NCI-H82 treated with DMSO at 0.1 percent for 48 hours (cell line): ENCODE results near the gene RTP2.

Source experiments
- DNase-seq: peaks from one replicate; lab custom pipeline; 2025; ENCODE audit not compliant: unreplicated experiment; lab: John Stamatoyannopoulos, UW

Gene RTP2

DNA sequence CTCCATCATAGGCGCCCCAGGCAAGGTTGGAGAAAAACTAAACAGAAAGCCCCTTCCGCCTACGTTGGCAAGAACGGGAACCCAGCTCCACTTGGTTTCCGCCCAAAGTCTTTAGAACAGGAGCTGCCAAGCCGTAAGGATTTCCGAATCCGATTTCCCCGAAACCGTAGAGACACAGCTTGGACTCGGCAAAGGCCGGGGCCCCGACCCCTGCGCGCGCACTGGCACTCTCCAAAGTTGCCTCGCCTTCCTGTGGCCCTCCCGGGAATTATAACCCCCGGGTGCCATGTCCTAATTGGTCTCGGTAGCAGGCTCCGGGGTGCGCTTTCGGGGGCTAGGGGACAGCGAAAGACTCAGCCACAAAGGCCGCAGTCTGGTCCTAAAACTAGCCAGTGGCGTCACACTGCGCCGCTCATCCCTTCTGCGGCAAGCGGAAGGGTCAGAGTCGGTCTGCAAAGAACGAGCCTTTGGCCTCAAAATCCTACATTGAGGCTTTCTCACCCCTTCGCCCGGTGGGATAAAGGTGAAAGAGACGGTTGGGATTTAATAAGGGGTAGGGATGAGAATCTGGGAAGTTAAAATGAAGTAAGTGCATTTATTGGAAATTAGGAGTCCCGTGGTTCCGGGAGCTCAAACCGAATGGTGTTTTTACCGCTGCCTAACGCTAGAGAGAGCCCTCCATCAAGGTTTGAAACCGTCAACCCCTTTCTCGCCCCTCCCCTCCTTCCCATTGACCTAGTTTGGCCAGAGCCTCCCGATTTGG is 36.2 kb upstream of the RTP2 start:
- DNase-seq = peak; percentile 71

DNA sequence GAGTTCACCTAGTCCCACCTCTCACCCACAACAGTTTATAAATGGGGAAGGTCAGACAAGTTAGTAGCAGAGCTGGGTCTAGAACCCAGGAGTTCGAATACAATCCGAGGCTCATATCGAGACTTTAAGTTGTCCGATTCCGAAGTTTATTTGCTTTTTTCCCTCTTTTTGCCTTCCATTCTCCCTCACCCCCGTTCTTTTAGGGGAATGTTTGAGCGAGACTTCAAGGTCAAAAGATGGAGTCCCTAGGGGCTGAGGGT is 35.6 kb upstream of the RTP2 start:
- DNase-seq = no peak

DNA sequence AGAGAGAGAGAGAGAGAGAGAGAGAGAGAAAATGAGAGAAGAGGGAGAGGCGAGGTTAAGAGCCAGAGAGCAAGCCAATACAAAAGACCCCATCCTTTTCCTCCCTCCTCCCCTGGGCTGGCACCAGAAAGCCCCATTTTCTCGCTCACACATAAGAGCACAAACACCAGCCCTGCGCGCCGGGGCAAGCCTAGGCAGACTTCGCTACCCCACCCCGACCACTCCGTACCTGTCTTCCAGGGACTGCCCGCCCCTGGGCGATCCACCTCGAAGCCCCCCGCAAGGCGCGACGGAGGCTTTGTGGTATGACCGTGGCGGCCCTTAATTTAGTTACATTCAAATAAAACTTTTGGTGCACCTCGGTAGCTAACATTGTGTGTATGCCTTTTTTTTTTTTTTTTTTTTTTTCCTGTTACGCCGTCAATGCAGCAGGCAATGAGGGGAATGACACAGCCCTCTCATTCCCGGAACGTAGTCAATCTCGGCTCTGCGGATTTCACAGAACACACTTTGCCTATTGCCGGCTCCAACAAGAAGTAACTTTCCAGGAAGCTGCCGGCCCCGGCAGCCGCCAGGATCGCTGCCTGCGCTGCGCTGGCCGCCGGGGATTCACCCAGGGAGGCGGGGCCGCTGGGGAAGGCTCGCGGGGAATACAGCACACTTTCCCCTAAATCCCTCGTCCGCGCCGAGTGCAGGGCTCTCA is 35.2 kb upstream of the RTP2 start:
- DNase-seq = no peak

DNA sequence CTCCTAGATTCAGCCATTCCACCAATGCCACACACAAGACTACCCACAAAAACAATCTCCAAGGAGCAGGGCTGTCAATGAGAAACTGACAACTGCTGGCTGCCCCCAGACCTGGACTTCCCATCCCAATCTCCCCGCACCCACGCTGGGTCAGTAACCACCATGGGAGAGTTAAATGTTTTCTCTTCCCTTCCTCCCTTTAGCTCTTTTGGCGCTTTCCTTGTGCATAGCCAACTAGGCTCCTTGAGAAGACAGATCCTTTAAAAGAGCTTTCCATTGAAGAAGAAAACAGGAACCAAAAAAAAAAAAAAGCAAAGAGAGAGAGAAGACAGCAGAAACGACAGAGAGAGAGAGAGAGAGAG is 34.6 kb upstream of the RTP2 start:
- no peak for DNase-seq

DNA sequence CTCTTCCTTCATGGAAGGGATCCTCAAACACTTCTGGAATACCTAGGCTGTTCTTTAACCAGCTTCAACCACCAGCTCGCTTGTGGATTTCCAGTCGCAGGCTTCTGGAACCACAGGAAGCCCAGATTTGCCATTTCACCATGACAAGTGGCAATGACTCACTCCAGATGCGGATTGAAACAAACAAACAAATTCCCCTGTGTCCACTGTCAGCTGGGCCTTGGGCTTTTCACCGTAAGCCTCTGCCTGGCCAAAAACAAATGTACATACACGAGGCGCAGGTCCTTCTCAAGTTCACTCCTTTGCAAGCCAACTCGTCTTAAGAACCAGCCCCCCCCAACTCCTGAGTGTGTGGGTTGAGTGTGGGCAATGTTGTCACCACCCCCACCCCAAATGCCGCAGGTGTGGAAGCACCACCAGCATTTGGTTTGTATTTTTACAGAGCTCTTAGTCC is 34.1 kb upstream of the RTP2 start:
- no peak for DNase-seq

DNA sequence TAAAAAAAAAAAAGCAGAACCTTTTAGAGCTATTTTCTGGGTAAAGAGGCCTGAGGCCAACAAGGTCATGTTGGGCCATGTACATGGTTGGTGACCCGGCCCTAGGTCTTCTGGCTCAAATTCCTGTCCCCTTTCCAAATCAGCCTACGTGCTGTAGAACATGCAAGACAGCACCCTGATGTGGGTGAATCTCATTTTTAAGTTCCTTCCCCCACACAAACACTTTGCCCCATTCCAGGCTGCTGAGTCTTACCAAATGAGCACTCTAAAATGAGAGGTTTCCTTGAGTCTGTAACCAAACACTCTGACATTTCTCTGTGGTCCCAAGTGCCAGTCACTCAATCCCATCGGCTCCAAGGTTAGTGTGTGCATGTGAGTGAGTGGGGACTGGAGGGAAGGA is 33.5 kb upstream of the RTP2 start:
- no peak for DNase-seq

DNA sequence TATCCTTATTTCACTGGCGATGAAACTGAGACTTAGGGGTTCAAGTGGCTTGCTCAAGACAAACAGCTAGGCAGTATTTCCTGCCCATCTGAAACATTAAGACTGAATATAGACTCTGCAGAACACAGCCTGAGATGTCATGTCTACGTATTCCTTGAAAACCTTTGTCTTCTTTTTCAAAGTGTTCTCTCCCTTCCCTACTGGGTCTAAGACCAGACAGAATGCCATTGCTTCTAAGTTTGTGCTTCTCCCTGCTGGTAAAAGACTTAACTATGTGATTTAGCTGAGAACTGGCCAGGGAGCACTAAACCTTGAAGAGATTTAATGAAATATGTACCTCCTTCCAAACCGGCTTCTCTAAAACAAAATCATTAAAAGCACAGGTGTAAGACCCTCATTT is 33.0 kb upstream of the RTP2 start:
- DNase-seq = no peak

DNA sequence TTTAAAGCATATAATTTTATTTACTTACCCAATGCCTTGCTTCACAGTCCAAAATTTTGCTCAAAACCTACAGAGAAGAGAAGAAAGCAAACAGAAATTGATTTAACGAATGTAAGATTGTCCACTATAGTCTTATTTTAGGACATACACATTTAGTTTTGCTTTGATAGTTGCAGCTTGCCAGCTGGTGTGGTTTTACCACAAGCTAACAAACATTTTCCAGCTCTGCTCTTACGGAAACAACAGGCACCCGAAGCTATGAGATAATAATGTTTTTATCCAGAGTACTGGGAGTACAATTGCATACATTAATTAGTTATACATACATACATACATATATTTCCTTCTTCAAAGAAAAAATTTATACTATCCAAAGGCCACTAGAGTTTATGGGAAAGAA is 32.5 kb upstream of the RTP2 start:
- DNase-seq = no peak

DNA sequence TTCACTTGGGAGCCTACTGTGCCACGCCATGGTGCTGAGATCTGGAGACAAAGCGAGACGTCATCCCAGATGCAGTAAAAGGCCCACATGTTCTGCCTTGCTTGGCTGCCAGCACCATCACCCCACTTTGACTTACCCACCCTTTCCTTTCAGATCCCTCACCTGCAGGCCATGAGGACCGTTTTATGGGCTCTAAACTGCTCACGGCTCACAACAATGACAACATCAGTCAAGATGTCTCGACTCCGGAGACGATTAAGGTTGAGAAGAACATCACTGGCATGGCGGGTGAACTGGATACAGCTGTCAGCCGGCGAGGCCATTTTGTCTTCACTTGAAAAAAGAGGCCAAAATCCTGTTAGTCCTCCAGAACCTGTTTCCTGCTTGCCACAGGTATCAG is 31.0 kb upstream of the RTP2 start:
- no peak for DNase-seq

DNA sequence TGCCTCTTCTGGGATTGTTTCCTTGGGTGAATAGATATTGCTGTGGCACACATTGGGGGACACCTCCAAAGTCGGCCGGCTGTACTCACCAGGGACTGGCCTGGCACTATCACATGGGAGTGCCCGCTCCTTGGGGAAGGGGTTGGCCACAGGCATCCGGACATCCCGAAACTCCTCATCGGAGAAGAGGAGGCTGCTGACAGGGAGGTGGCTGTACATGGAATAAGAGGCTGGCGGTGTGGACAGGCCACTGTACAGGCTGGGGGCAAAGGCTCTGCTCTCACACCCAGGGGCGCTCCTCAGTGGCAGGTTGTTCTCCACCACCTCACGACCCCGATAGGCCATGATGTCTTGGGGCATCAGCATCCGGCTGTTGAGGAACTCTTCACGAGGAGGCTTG is 27.2 kb upstream of the RTP2 start:
- DNase-seq = no peak

DNA sequence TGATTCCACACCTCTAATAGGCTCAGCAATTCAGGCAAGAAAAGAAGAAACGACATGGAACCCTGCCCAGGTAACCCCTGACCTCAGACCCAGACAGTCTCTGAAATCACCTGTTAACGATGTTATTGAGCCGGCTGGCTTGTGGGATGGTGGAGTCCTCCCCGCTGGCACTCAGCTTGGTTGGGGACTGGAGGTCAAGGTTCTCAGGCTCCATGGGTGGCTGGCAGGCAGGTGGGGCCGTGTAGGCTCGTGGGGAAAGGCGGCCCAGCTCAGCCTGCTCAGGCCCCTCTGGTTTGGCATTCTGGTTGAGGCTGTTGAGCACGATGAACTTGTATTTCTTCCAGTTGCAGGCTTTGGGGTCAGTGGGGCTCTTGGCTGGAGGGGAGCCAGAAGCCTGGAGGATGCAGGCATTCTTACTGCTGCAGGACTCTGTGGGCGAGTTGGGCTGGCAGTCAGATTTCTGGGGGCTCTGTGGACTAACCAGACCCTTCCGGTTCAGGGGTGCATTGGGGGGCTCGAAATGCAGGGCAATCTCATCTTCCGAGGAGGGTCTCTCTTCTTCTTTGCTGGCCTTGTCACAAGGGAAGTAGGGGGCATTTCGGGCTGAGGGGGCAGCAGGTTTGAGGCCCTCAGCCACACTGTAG is 26.7 kb upstream of the RTP2 start:
- no peak for DNase-seq

DNA sequence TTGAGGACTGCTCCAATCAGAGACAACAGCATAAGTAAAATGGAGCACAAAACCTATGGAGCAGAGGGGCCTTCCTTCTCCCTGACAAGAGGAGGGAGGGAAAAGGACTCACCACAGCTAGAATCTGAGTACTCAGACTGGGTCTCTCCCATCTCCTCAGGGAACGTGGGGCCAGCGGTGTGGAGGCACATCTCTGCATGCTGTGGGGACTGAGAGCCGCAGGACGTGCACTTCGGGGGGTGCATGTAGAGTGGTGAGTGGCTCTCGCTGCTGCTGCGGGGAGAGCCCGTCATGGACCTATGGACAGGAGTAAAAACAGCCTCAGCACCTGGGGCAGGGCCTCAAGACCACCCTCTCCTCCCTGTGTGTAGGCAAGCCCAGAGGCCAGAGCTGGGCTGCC is 25.9 kb upstream of the RTP2 start:
- DNase-seq = no peak

DNA sequence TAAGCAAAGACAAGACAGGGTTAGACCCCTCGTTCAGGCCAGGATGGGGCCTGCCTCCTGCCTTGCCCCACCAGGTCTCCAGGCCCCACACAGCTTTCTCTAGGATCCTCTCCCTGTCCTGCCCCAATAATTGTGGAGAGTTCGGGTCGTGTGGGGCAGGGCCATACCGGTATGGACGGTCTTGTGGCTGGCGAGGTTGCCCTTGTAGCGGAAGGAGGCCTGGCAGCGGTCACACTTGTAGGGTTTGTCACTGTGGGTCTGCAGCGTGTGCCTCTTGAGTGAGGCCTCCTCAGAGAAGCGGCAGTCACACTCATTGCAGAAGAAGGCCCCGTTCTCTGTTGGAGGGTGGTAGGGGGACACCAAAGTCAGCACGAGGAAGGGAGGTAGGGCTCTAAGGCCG is 24.2 kb upstream of the RTP2 start:
- no peak for DNase-seq

DNA sequence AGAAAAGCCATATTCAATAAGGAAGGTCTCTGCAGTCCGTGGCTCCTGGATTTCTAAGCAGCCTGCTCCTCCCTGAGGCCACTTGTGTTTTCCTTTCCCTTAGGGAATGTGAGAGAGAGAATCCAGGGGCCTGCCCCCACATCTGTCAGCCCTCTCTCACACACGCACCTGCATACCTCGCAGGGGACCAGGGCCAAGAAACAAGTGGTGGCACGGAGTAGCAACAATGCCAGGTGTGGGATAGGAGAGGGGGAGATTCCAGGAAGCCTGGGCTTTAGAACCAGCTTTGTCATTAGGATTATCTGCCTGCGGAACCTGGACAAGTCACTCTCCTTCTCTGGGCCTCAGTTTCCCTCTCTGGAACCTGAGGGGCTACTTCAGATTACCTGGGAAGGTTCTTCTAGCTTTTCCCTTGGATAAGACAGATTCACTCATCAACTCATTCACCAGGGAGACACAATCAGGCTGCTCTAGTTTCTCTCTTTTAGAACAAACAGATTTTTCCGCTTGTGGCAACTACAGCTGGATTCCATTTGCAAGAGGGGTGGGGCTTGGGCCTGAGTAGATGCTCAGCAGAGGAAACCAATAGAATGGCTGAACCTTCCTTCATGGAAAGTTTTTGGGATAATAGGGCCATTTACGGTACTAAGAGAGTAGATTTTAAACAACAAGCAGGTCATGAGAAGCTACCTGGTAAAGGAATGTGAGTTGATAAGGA is 23.5 kb upstream of the RTP2 start:
- no peak for DNase-seq

DNA sequence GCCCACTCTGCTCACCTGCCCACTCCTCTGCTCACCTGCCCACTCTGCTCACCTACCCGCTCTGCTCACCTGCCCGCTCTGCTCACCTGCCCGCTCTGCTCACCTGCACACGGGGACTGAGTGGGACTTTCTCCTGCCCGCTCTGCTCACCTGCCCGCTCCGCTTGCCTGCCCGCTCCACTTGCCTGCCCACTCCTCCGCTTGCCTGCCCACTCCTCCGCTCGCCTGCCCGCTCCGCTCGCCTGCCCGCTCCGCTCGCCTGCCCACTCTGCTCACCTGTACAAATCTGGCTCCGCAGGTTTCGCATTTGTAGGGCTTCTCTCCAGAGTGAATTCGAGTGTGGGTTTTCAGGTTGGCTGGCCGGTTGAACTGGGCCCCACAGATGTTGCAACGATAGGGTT is 22.9 kb upstream of the RTP2 start:
- DNase-seq = no peak

DNA sequence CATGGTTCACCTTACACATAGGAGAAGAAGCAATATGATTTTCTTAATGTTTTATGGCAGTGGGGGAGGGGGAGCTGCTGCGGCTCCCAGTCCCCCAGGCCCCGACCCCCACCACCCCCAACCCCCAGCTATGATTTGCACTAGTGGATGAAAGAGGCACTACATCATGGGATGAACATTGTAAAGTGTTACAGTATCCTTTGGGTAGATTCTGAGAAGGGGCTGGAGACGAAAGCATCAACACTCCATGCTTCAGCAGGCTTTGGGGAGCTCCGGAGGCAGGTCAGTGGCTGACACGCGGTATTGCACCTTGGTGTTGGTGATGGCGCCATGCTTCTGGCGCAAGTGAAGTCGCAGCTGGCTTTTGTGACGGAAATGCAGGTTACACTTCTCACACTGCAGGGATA is 19.9 kb upstream of the RTP2 start:
- no peak for DNase-seq

DNA sequence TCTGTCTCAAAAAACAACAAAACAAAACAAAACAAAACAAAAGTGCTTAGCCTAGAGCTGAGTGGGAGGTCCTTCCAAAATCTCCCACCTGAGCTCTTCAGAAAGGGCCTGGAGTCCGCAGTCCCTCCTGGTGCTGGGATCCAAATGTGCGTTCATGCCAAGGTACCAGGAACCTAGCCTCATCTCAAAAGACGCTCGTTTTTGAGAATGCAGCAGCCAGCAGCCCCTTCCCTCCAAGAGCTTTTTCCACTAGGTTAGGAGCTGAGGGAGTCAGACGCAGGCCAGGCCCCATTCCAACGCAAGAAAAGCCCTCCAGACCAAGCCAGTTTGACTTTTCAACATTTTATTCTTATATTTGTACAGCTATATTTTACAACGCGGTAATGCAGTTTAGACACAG is 18.7 kb upstream of the RTP2 start:
- no peak for DNase-seq

DNA sequence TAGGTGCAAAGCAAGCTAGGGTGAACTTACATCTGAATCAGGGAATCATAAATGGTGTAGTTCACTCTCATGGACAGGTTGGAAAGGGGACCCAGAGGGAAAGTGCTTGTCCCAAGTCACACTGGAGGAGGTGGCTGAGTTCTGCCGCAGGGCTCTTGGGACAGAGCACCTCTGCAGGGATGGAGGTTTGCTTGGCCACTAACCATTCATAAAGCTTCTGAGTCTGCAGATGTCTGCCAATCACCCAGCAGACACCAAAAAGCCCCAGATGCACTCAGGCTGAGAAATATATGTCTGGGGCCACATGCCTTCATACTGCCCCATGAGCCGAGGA is 17.9 kb upstream of the RTP2 start:
- DNase-seq = no peak

DNA sequence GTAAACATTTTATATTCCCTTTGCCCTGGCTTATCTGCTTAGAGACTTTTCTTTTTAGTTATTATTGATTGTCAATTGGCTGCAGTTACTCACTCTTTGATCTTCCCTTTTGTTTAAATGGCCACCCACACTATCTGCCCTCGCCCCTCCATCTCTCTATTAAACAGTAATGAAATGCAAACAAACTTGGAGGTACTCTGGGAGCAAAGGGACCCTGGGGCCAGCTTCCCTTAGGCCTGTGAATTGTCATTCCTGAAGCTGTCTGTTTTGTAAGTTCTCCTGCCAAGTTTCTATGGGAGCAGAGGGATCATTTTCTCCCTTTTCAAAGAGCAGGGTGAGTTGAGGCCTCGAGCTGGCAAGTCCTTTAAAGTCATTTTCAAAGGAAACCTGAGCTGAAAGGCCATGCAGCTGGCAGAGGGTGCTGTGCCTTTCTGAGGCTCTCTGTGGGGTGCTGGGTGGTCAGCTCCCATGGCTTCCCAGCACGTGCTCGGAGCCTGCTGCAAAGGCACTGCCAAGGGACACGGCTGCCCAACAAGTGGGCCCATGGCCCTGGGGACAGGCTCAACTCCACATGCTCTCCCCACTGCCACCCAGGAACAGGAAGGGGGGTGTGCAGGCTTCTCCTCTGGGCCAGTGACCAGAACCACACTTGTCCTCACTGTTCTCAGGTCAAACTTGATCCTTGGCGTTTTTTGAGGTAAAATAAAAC is 17.4 kb upstream of the RTP2 start:
- DNase-seq = no peak

DNA sequence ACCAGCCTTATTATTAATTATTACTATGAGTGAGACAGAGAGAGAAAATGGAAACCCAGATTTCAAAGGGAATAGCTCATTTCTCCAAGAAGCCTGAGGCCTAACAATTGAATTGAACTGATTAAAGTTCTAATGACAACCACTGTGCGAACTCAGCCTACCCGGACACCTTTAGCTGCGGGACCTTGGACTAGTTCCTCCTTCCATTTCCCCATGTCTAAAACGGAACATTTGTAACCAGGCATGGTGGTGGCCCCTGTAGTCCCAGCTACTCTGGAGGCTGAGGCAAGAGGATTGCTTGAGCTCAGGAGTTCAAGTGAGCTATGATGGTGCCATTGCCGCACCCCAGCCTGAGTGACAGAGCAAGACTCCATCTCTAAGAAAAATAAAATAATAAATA is 16.4 kb upstream of the RTP2 start:
- DNase-seq = no peak

DNA sequence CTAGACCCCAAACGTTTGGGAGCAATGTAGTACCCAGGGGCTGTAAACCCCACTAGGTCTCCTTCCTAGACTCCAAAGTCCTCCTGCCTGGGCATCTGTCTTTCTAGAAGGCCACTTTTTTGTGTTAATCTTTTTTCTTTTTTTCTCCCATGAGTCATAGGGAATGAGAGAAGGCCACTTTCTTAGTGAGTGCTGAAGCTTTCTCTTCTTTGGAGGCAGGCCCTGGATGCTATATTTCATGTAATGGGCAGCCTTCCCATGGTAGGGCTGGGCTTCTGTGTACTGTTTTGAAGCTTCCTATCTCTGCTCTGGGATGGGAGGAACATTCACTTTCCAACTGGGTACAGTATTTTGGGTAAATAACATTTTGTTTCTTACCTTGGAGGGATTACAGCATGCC is 15.2 kb upstream of the RTP2 start:
- DNase-seq = no peak
